ENCODE measurements around the gene ZNF827.

ZNF827 gene

DNA sequence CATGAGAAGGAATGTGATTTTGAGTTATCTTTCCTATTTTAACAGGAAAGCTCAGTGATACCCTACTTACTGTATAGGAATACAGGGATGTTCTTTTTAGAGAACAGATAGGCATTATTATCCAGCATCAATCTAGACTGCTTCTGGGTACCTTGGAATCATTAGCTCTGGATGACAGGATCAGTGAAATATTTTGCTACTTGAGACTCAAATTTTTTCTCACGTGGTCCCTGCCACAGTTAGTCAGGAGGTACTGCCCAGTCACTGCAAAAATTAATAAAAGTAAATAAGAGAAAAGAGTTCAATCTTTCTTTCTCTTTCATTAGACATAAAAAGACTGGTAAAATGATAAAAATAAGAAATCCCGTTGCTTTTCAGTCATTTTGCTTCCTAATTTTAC is 5.5 kb downstream of the ZNF827 start:
- no peak for DNase-seq

- no peak for DNase-seq
Observed at GRCh38 chr4:145931403-145931802, 7.2 kb downstream of the ZNF827 start.

DNA sequence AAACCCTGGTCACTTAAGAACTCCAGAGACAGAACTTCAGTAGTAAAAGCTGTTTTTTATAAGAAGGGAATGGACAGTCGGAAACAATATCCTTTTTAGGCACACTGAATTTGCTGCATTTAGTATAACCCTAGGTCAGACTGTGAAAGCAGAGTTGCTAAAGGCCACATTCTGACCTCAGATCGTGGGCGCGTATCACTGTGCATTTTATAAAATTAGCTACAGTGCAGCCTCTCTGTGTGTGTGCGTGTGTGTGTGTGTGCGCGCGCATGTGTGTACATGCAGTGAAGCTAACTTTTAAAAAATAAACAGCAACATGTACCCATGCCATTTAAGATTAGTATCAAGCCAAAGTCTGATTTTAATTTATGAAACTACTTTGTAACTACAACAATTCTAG is 8.0 kb downstream of the ZNF827 start:
- no peak for DNase-seq

- no peak for DNase-seq
Observed at GRCh38 chr4:145929415-145930178, 9.0 kb downstream of the ZNF827 start.

DNA sequence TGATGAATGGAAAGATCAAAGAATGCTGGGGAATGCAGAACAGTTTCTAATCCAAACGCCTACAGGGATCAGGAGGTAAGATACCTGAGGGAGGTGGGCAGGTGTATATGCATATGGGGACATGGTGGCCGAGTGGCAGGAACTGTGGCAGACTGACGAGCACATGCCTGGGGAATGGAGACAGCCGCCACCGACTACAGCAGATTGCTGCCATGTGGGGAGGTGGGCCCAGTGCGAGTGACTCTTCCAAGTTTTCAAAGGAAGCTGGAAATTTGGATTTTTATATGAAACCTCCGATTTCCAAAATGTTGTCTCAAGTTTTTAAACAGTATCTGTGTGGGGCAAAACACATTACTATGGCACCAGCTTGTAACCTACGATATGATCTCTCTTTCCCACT is 9.9 kb downstream of the ZNF827 start:
- peak in 1 of 14 donors; percentile 40 for DNase-seq

- no peak for DNase-seq
Observed at GRCh38 chr4:145927030-145927429, 11.6 kb downstream of the ZNF827 start.

- no peak for DNase-seq
Observed at GRCh38 chr4:145921231-145921630, 17.4 kb downstream of the ZNF827 start.

GRCh38 chr4:145920205-145920604 is 18.4 kb downstream of the ZNF827 start:
- DNase-seq: no peak

- no peak for DNase-seq
Observed at GRCh38 chr4:145912376-145912775, 26.2 kb downstream of the ZNF827 start.

GRCh38 chr4:145909773-145910172 is 28.9 kb downstream of the ZNF827 start:
- DNase-seq: no peak

- DNase-seq: peak in 3 of 14 donors; percentile 8 to 34 (median 26)
Observed at GRCh38 chr4:145909281-145909715, 29.3 kb downstream of the ZNF827 start.

GRCh38 chr4:145907812-145908211 is 30.8 kb downstream of the ZNF827 start:
- no peak for DNase-seq

GRCh38 chr4:145907390-145907789 is 31.2 kb downstream of the ZNF827 start:
- peak in 1 of 14 donors; percentile 34 for DNase-seq

DNA sequence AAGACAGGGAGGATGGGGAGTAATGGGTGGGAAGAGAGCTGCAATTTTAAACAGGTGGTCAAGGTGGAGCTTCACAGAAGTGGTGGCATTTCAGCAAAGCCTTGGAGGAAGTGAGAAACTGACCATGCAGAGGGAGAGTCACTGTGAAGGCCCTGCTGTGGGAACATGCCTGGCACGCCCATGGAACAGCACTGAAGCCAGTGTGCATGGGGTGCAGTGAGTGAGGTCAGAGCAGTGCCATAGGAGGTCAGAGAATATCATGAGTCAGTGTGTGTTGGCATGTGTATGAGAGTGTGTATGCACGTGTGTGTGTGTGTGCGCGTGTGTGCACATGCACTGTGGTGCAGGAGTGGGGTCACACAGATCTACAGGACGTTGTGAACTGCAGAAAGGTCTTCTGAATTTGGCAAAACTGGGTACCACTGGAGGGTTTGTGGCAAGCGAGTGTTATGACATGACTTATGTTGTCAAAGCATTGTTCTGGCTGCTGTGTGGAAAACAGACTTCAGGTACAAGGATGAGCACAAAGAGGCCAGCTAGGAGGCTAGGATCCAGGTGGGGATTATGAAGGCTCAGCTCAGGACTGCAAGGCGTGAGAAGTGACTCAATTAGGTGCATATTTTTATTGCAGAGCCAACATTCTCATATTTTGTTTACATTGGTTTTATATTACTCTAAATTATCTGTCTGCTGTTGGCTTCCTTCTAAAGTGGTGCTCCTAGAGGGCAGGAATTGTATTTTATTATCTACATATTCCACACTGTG is 34.0 kb downstream of the ZNF827 start:
- no peak for DNase-seq

DNA sequence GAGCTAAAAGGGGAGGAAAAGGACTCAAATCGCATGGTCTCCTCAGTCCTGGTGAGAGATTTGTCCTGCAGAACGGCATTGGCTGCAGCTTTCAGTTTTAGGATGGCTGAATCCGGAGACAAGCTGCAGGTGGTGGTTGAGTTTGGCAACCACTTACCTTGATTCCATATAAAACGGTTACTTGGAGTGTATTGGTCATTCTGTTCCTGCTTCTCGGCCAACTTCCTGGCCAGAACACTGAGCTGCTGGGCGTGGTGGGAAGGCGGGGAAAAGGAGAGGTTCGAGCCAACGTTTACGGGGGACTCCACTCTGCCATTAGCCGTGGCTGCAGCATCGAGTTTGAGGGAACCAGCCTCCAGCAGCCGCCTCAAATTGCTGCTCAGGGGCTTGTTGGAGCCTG is 36.1 kb downstream of the ZNF827 start:
- peak in 1 of 14 donors; percentile 73 for DNase-seq

- DNase-seq: no peak
Observed at GRCh38 chr4:145899886-145900460, 38.6 kb downstream of the ZNF827 start.

- no peak for DNase-seq
Observed at GRCh38 chr4:145898926-145899531, 39.6 kb downstream of the ZNF827 start.

GRCh38 chr4:145898466-145898865 is 40.2 kb downstream of the ZNF827 start:
- DNase-seq: no peak

GRCh38 chr4:145895056-145895455 is 43.6 kb downstream of the ZNF827 start:
- DNase-seq: no peak

GRCh38 chr4:145891958-145892357 is 46.7 kb downstream of the ZNF827 start:
- DNase-seq: no peak

DNA sequence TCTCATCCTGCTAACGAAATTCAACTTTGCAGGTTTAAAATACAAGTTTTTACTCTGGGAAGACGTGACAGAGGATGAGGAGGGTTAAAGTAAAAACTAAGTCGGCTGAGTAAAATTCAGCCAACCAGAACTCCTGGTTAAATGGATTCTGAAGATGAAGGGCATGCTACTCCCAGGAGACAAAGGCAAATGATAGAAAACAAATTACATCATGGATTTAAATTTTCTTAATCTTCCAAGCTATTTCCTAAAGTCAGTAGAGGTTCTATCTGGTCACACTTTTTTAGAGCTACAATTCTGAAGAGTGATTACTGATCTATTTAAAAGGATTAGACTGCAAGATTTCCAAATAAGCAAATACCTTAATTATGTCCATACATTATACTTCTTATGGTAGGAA is 47.9 kb downstream of the ZNF827 start:
- DNase-seq: no peak

GRCh38 chr4:145888393-145888792 is 50.2 kb downstream of the ZNF827 start:
- no peak for DNase-seq

Measured in C1 segment of cervical spinal cord (tissue), 14 donors.